ENCODE data around the gene ENTPD6.

ENTPD6 gene

GRCh38 chr20:25259358-25259757 is 63.8 kb downstream of the ENTPD6 start:
- no peak for DNase-seq

GRCh38 chr20:25259788-25260254 is 64.3 kb downstream of the ENTPD6 start:
- DNase-seq = no peak

GRCh38 chr20:25260770-25261437 is 65.4 kb downstream of the ENTPD6 start:
- DNase-seq = peak in 1 of 4 experiments; percentile 17

DNA sequence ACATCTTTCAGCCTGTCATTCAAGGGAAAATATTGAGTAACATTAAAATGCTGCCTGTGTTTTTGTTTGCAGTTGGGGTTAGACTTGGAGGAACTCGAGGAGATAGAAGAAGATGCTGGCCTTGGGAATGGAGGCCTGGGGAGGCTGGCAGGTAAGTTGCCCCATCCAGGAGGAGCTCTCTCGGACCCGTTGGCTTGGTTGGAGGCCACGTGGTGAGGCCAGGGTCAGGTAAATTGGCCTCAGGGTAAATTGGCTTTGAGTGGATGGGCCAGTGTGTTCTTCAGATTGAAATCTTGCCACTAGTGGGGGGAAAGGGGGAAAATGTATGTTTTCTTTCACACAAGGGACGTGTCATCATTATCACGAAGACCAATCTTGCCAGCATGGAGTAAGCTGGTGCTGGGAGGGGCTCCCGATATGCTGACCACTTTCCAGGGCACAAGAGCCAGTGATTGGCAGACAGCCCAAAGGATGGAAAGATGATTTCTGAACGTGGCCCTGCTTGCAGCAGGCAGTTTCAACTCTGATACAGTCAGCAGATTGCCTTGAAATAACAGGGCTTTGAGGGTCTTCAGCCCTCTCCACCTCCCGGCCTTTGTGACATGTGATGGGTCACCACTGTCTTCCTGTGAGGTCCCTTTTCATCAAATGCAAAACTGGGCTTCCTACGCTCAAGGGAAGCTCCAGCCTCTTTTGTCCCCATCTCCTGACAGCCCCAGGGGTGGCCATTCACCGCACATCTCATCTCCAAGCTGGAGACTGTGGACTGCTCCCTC is 73.7 kb downstream of the ENTPD6 start:
- DNase-seq = no peak

DNA sequence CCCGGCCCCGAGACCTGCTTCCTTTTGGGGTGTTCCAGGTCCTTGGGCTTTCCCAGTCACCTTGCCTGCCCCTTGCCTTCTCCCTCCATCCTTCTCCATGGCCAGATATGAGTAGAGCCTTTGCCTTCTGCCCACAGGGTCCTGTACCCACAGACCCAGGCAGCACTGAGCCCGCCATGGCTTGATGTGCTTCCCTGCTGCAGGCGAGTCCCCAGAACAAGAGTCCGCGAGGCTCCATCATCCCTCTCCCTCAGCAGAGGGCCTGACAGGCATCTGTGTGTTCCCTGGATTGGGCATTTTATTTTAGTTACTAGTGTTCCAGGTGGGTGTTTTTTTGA is 74.3 kb downstream of the ENTPD6 start:
- DNase-seq = no peak

GRCh38 chr20:25270829-25271251 is 75.3 kb downstream of the ENTPD6 start:
- DNase-seq = no peak

DNA sequence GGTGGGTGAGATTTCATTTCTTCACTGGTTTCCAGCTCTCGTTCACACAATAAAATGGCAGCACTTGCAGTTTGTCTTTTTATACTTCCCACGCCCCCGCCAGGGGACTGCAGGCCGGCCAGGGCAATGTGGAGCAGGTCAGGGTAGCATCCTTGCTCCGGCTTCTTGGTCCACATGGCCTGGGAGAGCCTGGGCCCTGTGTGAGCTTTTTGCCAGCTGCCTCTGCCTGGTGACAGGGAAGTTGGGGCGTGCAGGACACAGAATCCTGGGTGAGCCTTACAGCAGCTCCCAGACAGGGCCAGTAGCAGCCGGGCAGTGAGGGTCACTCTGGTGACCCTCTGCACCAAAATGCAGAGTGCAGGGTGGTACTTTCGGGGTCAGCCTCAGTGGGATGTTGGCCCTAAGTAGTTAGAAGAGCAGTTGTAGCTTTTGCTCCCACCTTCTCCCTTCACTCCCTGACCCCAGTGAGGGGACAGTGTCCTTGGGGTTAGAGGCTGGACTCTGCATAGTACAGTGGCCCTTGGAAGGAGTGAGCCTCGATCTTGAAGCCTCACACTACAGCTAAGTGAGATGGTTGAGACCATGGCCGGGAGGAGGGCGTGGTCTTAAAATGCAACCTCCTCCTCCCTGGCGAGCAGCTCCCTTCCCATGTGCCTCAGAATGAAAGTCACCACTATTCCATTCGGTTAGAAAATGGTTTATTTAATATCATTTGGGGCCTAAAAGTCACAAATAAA is 76.1 kb downstream of the ENTPD6 start:
- no peak for DNase-seq

- DNase-seq = no peak
These were observed 76.9 kb downstream of the ENTPD6 start for GRCh38 chr20:25272223-25273000.

GRCh38 chr20:25273046-25273445 is 77.5 kb downstream of the ENTPD6 start:
- no peak for DNase-seq

DNA sequence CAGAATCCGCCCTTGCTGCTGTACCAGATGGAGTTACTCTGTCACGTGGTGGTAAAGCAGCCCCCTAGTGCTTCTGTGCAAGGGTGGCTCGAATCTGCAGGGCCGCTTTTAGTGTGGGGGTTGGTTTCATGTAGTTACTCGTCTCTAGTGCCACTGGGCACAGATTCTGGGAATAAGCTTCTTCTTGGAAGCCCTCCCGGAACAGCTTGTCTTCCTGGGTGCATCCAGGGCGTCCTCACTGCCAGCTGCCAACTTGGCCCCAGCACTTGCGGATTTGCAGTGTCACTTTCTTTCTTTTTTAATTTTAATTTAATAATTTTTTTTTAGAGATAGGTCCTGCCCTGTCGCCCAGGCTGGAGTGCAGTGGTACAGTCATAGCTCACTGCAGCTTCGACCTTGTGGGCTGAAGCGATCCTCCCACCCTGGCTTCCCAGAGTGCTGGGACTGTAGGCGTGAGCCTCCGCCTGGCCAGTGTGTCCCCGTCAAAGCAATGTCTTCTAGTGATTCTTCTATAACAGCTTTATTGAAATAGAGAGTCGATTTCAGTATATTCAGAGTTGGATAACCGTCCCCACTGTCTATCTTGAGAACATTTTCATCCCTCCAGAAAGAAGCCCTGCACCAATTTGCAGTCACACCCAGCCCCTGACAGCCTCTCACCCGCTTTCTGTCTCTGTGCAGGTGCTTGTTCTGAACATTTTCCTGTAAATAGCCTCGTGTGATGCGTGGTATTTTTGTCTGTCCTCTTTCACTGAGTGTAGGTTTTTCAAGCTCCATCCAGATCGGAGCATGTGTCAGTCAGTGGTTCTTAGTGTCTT is 78.2 kb downstream of the ENTPD6 start:
- no peak for DNase-seq

GRCh38 chr20:25274481-25274880 is 79.0 kb downstream of the ENTPD6 start:
- DNase-seq = no peak

DNA sequence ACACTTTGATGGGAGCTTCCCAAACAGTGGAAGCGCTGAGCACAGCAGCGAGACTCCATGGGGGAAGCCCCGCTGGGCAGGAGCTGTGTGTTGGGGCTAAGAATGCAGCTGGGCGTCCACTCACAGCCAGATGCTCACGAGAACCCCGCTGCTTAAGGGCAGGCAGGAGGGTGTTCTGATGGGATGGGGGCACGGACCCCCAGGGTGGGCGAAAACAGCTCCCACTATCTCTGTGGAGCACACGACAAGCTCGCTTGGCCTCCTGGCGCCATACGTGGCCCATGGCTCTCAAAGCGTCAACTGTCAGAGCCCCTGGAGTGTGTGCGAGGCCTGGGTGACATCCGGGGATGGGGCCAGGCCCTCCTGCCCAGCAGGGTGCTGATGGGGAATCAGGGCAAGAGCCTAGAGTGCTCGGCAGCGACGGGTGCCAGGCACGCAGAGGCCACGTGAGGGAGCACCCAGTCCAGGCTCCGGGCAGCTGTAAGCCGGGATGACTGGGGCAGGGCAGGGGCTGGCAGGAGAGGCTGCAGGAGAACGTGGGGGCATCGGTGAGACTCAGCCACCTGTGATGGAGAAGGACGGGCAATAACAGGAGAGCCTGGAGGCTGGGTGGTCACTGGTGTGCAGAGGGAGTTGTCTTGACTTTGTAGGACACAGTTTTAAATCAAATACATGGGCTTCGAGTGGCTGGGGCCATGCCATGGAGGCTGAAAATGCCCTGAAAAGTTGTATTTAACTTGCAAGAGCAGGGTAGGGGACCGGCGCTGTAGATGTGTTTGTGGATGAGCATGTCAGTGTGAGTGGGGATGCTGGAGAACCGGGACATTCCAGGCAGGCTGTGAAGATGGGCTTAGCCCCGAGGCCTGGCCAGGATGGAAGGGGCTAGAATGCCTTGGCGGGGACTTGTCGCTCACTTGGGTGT is 79.6 kb downstream of the ENTPD6 start:
- DNase-seq = no peak

- no peak for DNase-seq
These were observed 80.5 kb downstream of the ENTPD6 start for GRCh38 chr20:25275813-25276532.

All from activated CD4-positive, CD25-positive, alpha-beta regulatory T cell (primary cell).